Measurements from ENCODE around the gene MNAT1.

The MNAT1 gene

GRCh38 chr14:60989599-60989998 is 255.0 kb downstream of the MNAT1 start:
- 94% methylated on average over 2 of the region's 2 CpGs for WGBS
- Histone ChIP-seq H3K27ac (ENCODE audit: low read depth, low read length) (no peak overlapping the region), H3K27me3 (ENCODE audit: insufficient read depth, low read length) (no peaks in the 10 kb centered on the region), H3K9me3 (ENCODE audit: insufficient read depth, low read depth, low read length) (no peaks in the 10 kb centered on the region), H3K9ac (ENCODE audit: low read depth, low read length) (no peak overlapping the region), H3K4me1 (ENCODE audit: insufficient read depth, low read length) (no peaks in the 10 kb centered on the region), H3K4me3 (ENCODE audit: low read length) (no peak overlapping the region), H3K36me3 (ENCODE audit: insufficient read depth, low read length) (peaks cover 42% of the 10 kb centered on the region)

- H3K9me3 ChIP-seq (ENCODE audit: insufficient read depth, low read depth, low read length), result 0 out of 2 replicates have a peak, but pooled peaks cover 4% of the 10 kb centered on the region
- no peak overlapping the region for H3K27ac ChIP-seq (ENCODE audit: low read depth, low read length)
- no peaks in the 10 kb centered on the region for H3K27me3 ChIP-seq (ENCODE audit: insufficient read depth, low read length)
- no peaks in the 10 kb centered on the region for H3K4me1 ChIP-seq (ENCODE audit: insufficient read depth, low read length)
- WGBS, result 88% methylated on average over 9 of the region's 9 CpGs
- peaks cover 2% of the 10 kb centered on the region; the same call in 1 of the 2 replicates for H3K36me3 ChIP-seq (ENCODE audit: insufficient read depth, low read length)
- H3K4me3 ChIP-seq (ENCODE audit: low read length), result no peak overlapping the region
- H3K9ac ChIP-seq (ENCODE audit: low read depth, low read length), result no peak overlapping the region
Observed at GRCh38 chr14:60998617-60999016, 264.1 kb downstream of the MNAT1 start.

GRCh38 chr14:60999536-60999935 is 265.0 kb downstream of the MNAT1 start:
- 92% methylated on average over 2 of the region's 2 CpGs for WGBS
- Histone ChIP-seq H3K4me1 (ENCODE audit: insufficient read depth, low read length) (no peaks in the 10 kb centered on the region), H3K9me3 (ENCODE audit: insufficient read depth, low read depth, low read length) (0 out of 2 replicates have a peak, but pooled peaks cover 4% of the 10 kb centered on the region), H3K27ac (ENCODE audit: low read depth, low read length) (no peak overlapping the region), H3K9ac (ENCODE audit: low read depth, low read length) (no peak overlapping the region), H3K36me3 (ENCODE audit: insufficient read depth, low read length) (peaks cover 2% of the 10 kb centered on the region; the same call in 1 of the 2 replicates), H3K4me3 (ENCODE audit: low read length) (no peak overlapping the region), H3K27me3 (ENCODE audit: insufficient read depth, low read length) (no peaks in the 10 kb centered on the region)

- Histone ChIP-seq H3K9ac (ENCODE audit: low read depth, low read length) (no peak overlapping the region), H3K4me1 (ENCODE audit: insufficient read depth, low read length) (no peaks in the 10 kb centered on the region), H3K9me3 (ENCODE audit: insufficient read depth, low read depth, low read length) (no peaks in the 10 kb centered on the region), H3K4me3 (ENCODE audit: low read length) (no peak overlapping the region), H3K36me3 (ENCODE audit: insufficient read depth, low read length) (peaks cover 2% of the 10 kb centered on the region; the same call in 1 of the 2 replicates), H3K27me3 (ENCODE audit: insufficient read depth, low read length) (no peaks in the 10 kb centered on the region), H3K27ac (ENCODE audit: low read depth, low read length) (no peak overlapping the region)
- 97% methylated on average over 1 of the region's 1 CpG for WGBS
Observed at GRCh38 chr14:61003571-61003970, 269.0 kb downstream of the MNAT1 start.

GRCh38 chr14:61019537-61019936 is 285.0 kb downstream of the MNAT1 start:
- Histone ChIP-seq H3K36me3 (ENCODE audit: insufficient read depth, low read length) (no peaks in the 10 kb centered on the region; the same call in 1 of the 2 replicates), H3K27ac (ENCODE audit: low read depth, low read length) (no peak overlapping the region), H3K9me3 (ENCODE audit: insufficient read depth, low read depth, low read length) (peaks cover 15% of the 10 kb centered on the region), H3K27me3 (ENCODE audit: insufficient read depth, low read length) (no peaks in the 10 kb centered on the region), H3K4me1 (ENCODE audit: insufficient read depth, low read length) (no peaks in the 10 kb centered on the region), H3K9ac (ENCODE audit: low read depth, low read length) (no peak overlapping the region), H3K4me3 (ENCODE audit: low read length) (no peak overlapping the region)
- WGBS, result 80% methylated on average over 1 of the region's 1 CpG

All from HUES64 (cell line).